Keratinocyte (primary cell): ENCODE measurements around the gene STKLD1. TPM values are rescaled to one million over a fixed set of nuclear protein-coding genes. Genes with fewer than 3 reads are reported as not detected.

ENCODE experiments used
- DNase-seq: peaks from one replicate; pipeline ENCODE4 v3.0.0-alpha.2; 2011; ENCODE audit warnings: low read depth, missing footprints, low spot score
- FAIRE-seq: peaks from 2 replicates; lab custom pipeline; 2011; peaks lifted over from hg19 to GRCh38; lab: Jason Lieb, UNC
- H2AFZ ChIP-seq: 2 replicates; pipeline ENCODE4 v1.6.0; 2012; ENCODE audit warnings: low read length, control low read depth, inconsistent platforms; ENCODE audit not compliant: control insufficient read depth
- H3K27ac ChIP-seq: 2 replicates; pipeline ENCODE4 v1.5.1; 2011; ENCODE audit warnings: low read length; ENCODE audit not compliant: control insufficient read depth, insufficient read depth
- H3K27me3 ChIP-seq: 3 replicates; pipeline ENCODE4 v1.6.0; 2011; ENCODE audit warnings: low read length; ENCODE audit not compliant: control insufficient read depth, insufficient read depth; ENCODE audit errors: extremely low read depth
- H3K36me3 ChIP-seq, 2 experiments: 2 replicates in 1 of 2; 3 replicates in 1 of 2; pipeline ENCODE4 v1.5.1; 2011; ENCODE audit warnings: low read length in 2 of 2, mild to moderate bottlenecking in 1 of 2; ENCODE audit not compliant: control insufficient read depth in 2 of 2, insufficient read depth in 2 of 2; ENCODE audit errors: extremely low read depth in 1 of 2
- H3K4me1 ChIP-seq: 3 replicates; pipeline ENCODE4 v1.5.1; 2011; ENCODE audit warnings: low read length; ENCODE audit not compliant: control insufficient read depth, insufficient read depth; ENCODE audit errors: extremely low read depth
- H3K4me2 ChIP-seq: 3 replicates; pipeline ENCODE4 v1.6.0; 2011; ENCODE audit warnings: low read depth, low read length; ENCODE audit not compliant: control insufficient read depth, insufficient read depth; ENCODE audit errors: extremely low read depth
- H3K4me3 ChIP-seq, 3 experiments: fragments of 200-600 bp in 1 of 3; sonication (generic) in 1 of 3; 2 replicates in 2 of 3; 3 replicates in 1 of 3; pipeline ENCODE4 v1.5.1; 2011 to 2016; ENCODE audit warnings: low read length in 3 of 3, mild to moderate bottlenecking in 3 of 3, control low read depth in 2 of 3, inconsistent platforms in 1 of 3, low read depth in 1 of 3, mixed read lengths in 1 of 3, mixed run types in 1 of 3, moderate library complexity in 1 of 3; ENCODE audit not compliant: control insufficient read depth in 2 of 3, insufficient read depth in 2 of 3; ENCODE audit errors: extremely low read depth in 1 of 3
- H3K79me2 ChIP-seq: 2 replicates; pipeline ENCODE4 v1.6.0; 2012; ENCODE audit warnings: low read length; ENCODE audit not compliant: control insufficient read depth, insufficient read depth
- H3K9ac ChIP-seq: 3 replicates; pipeline ENCODE4 v1.6.0; 2011; ENCODE audit warnings: low read length; ENCODE audit not compliant: control insufficient read depth, insufficient read depth; ENCODE audit errors: extremely low read depth
- H3K9me1 ChIP-seq: 3 replicates; pipeline ENCODE4 v1.6.0; 2011; ENCODE audit warnings: low read length; ENCODE audit not compliant: control insufficient read depth, insufficient read depth; ENCODE audit errors: extremely low read depth
- H3K9me3 ChIP-seq: 2 replicates; pipeline ENCODE4 v1.5.1; 2012; ENCODE audit warnings: low read depth, low read length; ENCODE audit not compliant: control insufficient read depth
- H4K20me1 ChIP-seq: 3 replicates; pipeline ENCODE4 v1.6.0; 2011; ENCODE audit warnings: low read length; ENCODE audit not compliant: control insufficient read depth, insufficient read depth; ENCODE audit errors: extremely low read depth
- EZH2 ChIP-seq: IDR thresholded peaks from one replicate; pipeline ENCODE4 v1.6.1; 2012; ENCODE audit warnings: inconsistent platforms, mild to moderate bottlenecking, low read length, moderate library complexity
- dilution Hi-C: fragments of 300-500 bp; cut with MboI; formaldehyde crosslinking; loops from one replicate; pipeline ENCODE4 v1.7.0; 2020; ENCODE audit warnings: low sequenced_read_pairs; ENCODE audit not compliant: extremely low pct_ligation_motif_present
- polyA plus RNA-seq, 5 experiments: library from polyadenylated mRNA; depleted of rRNA in 3 of 5; stranded (reverse) in 3 of 5; stranded (forward) in 1 of 5; unstranded in 1 of 5; fragments of >200 nt; gene quantifications; 1 replicate in 1 of 5; 2 replicates in 3 of 5; 3 replicates in 1 of 5; pipeline versions ENCODE4 v1.2.1 to v1.2.3, GENCODE V29; 2011 to 2012; ENCODE audit warnings: missing spikeins in 2 of 5, low read depth in 1 of 5, low replicate concordance in 1 of 5
- TF ChIP-seq, protein P1 (sequence below), 3 experiments: IDR thresholded peaks in 1 of 3; conservative IDR thresholded peaks in 1 of 3; optimal IDR thresholded peaks in 1 of 3; 2 replicates in 2 of 3; 3 replicates in 1 of 3; pipeline versions ENCODE3 to v1.5.1; 2011; ENCODE audit warnings: low read length in 3 of 3, mild to moderate bottlenecking in 3 of 3, moderate library complexity in 2 of 3, control low read depth in 1 of 3, inconsistent platforms in 1 of 3; ENCODE audit not compliant: insufficient read depth in 2 of 3; ENCODE audit errors: extremely low read depth in 1 of 3

STKLD1 gene
- polyA plus RNA-seq, 1 donor (not counting 4 experiments of a cell fraction or from before 2014, with no cell fraction given) = 0.77 TPM

DNA sequence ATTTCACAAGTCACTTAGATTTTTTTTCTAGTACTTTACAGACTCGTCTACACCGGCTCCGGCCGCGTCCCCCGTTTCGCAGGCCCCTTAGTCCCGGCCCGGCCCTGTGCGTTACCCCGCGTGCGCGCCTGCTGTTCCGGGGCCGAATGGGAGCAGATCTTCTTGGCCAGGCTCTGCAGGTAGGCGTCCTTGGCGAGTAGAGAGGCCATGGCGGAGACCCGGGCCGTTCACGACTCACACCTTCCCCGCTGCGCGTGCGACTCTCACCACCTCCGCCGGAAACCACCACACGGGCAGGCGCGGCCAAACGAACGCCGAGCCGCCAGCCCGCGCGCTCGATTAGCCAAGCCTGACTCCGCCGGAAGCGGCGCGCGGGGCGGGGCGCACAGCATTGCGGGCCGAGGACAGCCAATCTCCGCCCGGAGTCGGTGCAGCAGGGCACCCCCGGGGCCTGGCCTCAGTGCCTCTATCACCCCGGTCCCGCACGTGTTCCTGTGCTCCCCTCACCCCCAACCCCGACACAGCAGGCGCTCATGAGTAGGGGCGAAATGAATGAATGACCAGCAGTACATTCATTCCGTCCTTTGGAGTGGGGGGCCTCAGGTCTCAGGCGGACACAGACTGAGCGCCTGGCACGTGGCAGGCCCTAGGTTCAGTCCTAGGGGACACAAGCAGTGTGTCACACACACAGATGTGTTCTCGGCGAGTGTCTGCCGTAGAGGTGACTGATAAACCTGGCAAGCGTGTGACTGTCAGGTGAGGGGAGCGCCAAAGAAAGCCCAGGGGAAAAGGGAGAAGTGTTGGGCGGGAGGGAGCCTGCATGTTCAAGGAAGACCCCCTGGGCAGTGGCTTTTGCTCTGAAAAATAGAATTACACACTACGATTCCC is 40.0 kb upstream of the STKLD1 start, which contains the start of gene SURF6:
SURF6 (minus strand) TSS at position 265 of the 888 bp plus-strand sequence; CDS start at position 209, 56 bp downstream.
- H3K4me1 ChIP-seq = peaks cover 18% of the 10 kb centered on the region
- H3K27me3 ChIP-seq = no peaks in the 10 kb centered on the region
- H3K27ac ChIP-seq = peak within 1 kb of the TSS; percentile 76
- H3K36me3 ChIP-seq = peaks cover 32 to 41% of the 10 kb centered on the region in 2 experiments
- peak within 1 kb of the TSS; percentile 81 to 95 (median 82) for H3K4me3 ChIP-seq
- no peaks in the 10 kb centered on the region for H3K9me1 ChIP-seq
- TF ChIP-seq, protein P1, sequence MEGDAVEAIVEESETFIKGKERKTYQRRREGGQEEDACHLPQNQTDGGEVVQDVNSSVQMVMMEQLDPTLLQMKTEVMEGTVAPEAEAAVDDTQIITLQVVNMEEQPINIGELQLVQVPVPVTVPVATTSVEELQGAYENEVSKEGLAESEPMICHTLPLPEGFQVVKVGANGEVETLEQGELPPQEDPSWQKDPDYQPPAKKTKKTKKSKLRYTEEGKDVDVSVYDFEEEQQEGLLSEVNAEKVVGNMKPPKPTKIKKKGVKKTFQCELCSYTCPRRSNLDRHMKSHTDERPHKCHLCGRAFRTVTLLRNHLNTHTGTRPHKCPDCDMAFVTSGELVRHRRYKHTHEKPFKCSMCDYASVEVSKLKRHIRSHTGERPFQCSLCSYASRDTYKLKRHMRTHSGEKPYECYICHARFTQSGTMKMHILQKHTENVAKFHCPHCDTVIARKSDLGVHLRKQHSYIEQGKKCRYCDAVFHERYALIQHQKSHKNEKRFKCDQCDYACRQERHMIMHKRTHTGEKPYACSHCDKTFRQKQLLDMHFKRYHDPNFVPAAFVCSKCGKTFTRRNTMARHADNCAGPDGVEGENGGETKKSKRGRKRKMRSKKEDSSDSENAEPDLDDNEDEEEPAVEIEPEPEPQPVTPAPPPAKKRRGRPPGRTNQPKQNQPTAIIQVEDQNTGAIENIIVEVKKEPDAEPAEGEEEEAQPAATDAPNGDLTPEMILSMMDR (optimal IDR thresholded peaks at IDR 0.05 in 1 of 3, IDR thresholded peaks at IDR 0.05 in 1 of 3, conservative IDR thresholded peaks at IDR 0.05 in 1 of 3; ENCODE audit: extremely low read depth in 1 of 3, insufficient read depth in 2 of 3, low read length in 3 of 3) = no peak
- no peak for TF ChIP-seq EZH2
- dilution Hi-C loops = no loop called here
- peak within 1 kb of the TSS; percentile 96 for H3K4me2 ChIP-seq
- peaks cover 38% of the 10 kb centered on the region for H3K79me2 ChIP-seq
- peak; percentile 55 for FAIRE-seq
- H3K9ac ChIP-seq = peak within 1 kb of the TSS; percentile 80
- H2AFZ ChIP-seq = peak within 1 kb of the TSS; percentile 90
- H4K20me1 ChIP-seq = no peaks in the 10 kb centered on the region
- no peaks in the 10 kb centered on the region for H3K9me3 ChIP-seq
- no peak for DNase-seq

DNA sequence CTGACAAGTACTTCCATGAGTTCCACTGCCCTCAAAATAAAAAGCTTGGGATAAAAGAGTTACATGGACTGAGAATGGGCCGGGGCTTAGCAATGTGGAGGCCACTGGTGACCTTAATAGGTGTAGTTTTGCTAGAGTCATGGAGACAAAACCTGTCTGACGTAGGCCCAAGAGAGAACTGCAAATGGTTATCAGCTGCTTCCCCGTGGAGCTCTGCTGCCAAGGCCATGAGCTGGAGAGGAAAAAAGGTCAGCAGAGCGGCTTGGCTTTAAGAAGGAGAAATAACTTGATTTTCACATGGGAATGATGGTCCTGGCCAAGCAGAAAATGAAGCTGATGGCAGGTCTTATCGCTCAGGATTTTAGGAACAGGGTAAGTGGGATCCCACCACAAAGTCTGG is 36.5 kb upstream of the STKLD1 start:
- Histone ChIP-seq H3K9me1 (no peaks in the 10 kb centered on the region), H4K20me1 (no peaks in the 10 kb centered on the region), H3K4me3 (no peak overlapping the region), H2AFZ (no peak overlapping the region), H3K27ac (no peak overlapping the region), H3K27me3 (no peaks in the 10 kb centered on the region), H3K4me2 (no peak overlapping the region), H3K9ac (no peak overlapping the region), H3K79me2 (peaks cover 14% of the 10 kb centered on the region), H3K36me3 (peaks cover 35 to 43% of the 10 kb centered on the region in 2 experiments), H3K9me3 (no peaks in the 10 kb centered on the region), H3K4me1 (peaks cover 9% of the 10 kb centered on the region)
- no peak for DNase-seq
- no peak for TF ChIP-seq EZH2
- TF ChIP-seq, protein P1 (optimal IDR thresholded peaks at IDR 0.05 in 1 of 3, IDR thresholded peaks at IDR 0.05 in 1 of 3, conservative IDR thresholded peaks at IDR 0.05 in 1 of 3; ENCODE audit: extremely low read depth in 1 of 3, insufficient read depth in 2 of 3, low read length in 3 of 3) = no peak
- dilution Hi-C loops = no loop called here
- no peak for FAIRE-seq
